ENCODE measurements around the gene MATR3. TPM values are rescaled to one million over a fixed set of nuclear protein-coding genes. Genes with fewer than 3 reads are reported as not detected.

MATR3 gene
- total RNA-seq, 3 donors from 2014 or later = 213 to 349 (median 279) TPM

DNA sequence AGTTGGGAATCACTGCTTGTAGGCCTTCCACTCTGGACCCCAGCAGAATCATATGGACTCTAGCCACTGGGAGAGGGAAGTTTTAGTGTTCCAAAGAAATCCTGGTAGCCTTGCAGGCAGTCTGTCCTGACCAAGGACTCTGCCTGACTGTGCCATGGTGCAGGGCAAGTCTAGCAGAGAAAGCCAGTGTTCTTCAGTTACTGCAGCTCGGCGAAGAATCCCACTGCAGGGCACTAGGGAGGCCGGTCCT, 20.3 kb upstream of the MATR3 start:
- Histone ChIP-seq H3K4me1 (peaks cover 7 to 29% of the 10 kb centered on the region in 2 donors), H3K36me3 (no peaks in the 10 kb centered on the region), H3K27ac (peak overlapping the region; percentile 76 to 90), H3K4me3 (peak overlapping the region; percentile 49 to 64 (median 61)), H3K9me3 (no peaks in the 10 kb centered on the region), H3K27me3 (no peaks in the 10 kb centered on the region)
- no peak for TF ChIP-seq POLR2AphosphoS5 (IDR thresholded peaks at IDR 0.05)
- no peak for DNase-seq (ENCODE audit: low spot score in 2 of 2)
- intact Hi-C loops (cut with DNase I; ENCODE audit: low total_unique reads) = no loop called here

DNA sequence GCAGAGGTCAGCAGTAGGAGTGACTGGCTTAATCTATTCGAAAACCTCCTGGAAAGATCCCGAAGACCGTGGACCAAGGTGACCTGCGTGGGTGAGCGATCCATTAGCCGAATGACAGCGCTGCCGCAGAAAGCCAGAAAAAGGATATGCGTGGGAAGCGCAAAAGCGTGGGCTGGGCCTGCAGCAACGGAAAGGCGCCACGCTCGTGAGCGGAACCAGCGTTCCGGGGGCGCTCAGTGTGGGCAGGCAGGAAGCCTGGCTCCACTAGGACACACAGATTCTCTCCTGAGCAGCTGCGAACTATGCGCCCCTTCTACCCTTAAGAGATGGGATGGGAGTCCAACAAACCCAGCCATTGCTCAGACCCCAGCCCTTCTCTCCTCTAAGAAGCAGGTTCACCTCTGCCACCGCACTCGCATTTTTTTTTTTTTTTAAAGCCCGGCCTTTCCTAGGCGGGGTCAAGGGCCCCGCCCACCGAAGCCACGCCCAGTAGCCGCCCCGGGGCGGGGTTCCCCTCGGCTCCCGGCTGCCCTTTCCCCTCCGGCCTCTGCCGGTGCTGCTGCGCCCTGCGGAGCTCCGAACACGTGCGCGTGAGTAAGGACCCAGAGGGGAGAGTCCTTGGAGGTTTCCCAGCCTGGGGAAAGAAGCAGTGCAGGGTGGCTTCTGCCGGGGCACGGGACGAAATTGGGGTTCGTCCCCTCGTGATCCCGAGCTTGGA, 19.8 kb upstream of the MATR3 start:
- intact Hi-C loops (cut with DNase I; ENCODE audit: low total_unique reads) = no loop called here
- TF ChIP-seq POLR2A (IDR thresholded peaks at IDR 0.05) = no peak
- TF ChIP-seq POLR2AphosphoS5 (IDR thresholded peaks at IDR 0.05) = peak; percentile 12 to 64 (median 40)
- TF ChIP-seq, protein P1, sequence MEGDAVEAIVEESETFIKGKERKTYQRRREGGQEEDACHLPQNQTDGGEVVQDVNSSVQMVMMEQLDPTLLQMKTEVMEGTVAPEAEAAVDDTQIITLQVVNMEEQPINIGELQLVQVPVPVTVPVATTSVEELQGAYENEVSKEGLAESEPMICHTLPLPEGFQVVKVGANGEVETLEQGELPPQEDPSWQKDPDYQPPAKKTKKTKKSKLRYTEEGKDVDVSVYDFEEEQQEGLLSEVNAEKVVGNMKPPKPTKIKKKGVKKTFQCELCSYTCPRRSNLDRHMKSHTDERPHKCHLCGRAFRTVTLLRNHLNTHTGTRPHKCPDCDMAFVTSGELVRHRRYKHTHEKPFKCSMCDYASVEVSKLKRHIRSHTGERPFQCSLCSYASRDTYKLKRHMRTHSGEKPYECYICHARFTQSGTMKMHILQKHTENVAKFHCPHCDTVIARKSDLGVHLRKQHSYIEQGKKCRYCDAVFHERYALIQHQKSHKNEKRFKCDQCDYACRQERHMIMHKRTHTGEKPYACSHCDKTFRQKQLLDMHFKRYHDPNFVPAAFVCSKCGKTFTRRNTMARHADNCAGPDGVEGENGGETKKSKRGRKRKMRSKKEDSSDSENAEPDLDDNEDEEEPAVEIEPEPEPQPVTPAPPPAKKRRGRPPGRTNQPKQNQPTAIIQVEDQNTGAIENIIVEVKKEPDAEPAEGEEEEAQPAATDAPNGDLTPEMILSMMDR (IDR thresholded peaks at IDR 0.05) = peak in 1 of 3 donors; percentile 12
- H3K4me3 ChIP-seq = peak overlapping the region; percentile 49 to 64 (median 61)
- H3K9me3 ChIP-seq = no peaks in the 10 kb centered on the region
- H3K27me3 ChIP-seq = no peaks in the 10 kb centered on the region
- peaks cover 7 to 29% of the 10 kb centered on the region in 2 donors for H3K4me1 ChIP-seq
- no peaks in the 10 kb centered on the region for H3K36me3 ChIP-seq
- H3K27ac ChIP-seq = peak overlapping the region; percentile 76 to 90
- peak; percentile 57 to 68 for DNase-seq (ENCODE audit: low spot score in 2 of 2)

DNA sequence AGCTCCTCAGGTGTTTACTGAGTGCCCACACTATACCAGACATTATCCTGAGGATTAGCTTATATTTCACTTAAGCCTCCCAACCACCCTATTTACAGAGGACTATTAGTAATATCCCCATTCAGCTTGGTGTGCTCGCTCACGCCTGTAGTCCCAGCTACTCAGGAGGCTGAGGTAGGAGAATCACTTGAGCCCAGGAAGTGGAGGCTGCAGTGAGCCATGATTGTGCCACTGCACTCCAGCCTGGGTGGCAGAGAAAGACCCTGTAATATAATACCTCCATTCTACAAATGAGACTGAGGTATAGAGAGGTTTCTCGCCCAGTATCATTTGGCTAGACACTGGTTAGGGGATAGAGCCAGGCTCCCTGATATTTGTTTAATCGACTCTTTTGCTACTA, 18.0 kb upstream of the MATR3 start:
- no peak for DNase-seq (ENCODE audit: low spot score in 2 of 2)
- intact Hi-C loops (cut with DNase I; ENCODE audit: low total_unique reads) = no loop called here
- H3K9me3 ChIP-seq = no peaks in the 10 kb centered on the region
- no peaks in the 10 kb centered on the region for H3K27me3 ChIP-seq
- H3K36me3 ChIP-seq = no peaks in the 10 kb centered on the region
- peak overlapping the region; percentile 44 to 70 for H3K27ac ChIP-seq
- peaks cover 7 to 29% of the 10 kb centered on the region in 2 donors for H3K4me1 ChIP-seq
- no peak for TF ChIP-seq POLR2A (IDR thresholded peaks at IDR 0.05)
- TF ChIP-seq, protein P1 (IDR thresholded peaks at IDR 0.05) = no peak
- no peak for TF ChIP-seq POLR2AphosphoS5 (IDR thresholded peaks at IDR 0.05)
- peak overlapping the region in 1 of 3 donors; percentile 2 for H3K4me3 ChIP-seq

DNA sequence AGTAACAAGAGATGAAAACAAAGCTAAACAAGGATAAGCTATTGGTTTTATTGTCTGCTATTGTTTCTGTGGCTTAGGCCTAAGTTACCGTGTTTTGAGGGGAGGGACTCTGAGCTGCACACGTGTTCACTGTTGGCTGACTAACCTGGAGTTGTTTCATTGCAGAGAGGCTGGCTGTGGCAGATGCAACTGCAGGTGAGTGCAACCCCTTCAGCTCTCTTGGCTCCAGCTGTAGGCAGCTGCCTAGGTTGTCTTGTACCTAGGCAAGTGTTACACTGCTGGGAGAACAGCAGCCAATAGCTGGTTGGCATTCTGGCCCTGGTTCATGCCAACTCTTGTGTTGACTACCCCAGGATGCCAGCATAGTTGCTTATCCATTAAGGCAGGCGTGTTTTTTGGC, 17.6 kb upstream of the MATR3 start:
- DNase-seq (ENCODE audit: low spot score in 2 of 2) = no peak
- TF ChIP-seq POLR2A (IDR thresholded peaks at IDR 0.05) (no peak), POLR2AphosphoS5 (IDR thresholded peaks at IDR 0.05) (no peak)
- TF ChIP-seq, protein P1 (IDR thresholded peaks at IDR 0.05) = no peak
- H3K9me3 ChIP-seq = no peaks in the 10 kb centered on the region
- no peaks in the 10 kb centered on the region for H3K27me3 ChIP-seq
- H3K36me3 ChIP-seq = no peaks in the 10 kb centered on the region
- H3K4me3 ChIP-seq = no peak overlapping the region
- intact Hi-C loops (cut with DNase I; ENCODE audit: low total_unique reads) = no loop called here
- peaks cover 7 to 29% of the 10 kb centered on the region in 2 donors for H3K4me1 ChIP-seq
- H3K27ac ChIP-seq = peak overlapping the region; percentile 44 to 70

DNA sequence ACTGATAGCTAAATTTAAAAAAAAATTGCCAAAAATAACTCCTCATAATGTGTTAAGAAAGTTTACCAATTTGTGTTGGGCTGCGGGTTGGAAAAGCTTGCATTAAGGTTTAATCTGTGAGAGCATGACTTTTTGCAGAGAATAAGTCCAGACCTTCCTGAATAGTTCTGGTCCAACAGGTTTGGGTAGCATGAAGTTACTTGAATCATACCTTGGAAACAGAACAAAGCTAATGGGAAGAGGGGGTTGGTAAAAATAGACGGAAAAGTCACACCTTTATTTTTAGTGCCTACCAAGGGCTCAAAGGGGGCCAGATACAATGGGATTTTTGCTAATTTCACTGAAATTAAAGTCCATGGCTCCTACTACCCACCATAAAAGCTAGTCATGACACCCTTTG, 17.1 kb upstream of the MATR3 start:
- TF ChIP-seq POLR2AphosphoS5 (IDR thresholded peaks at IDR 0.05) = peak in 1 of 3 donors; percentile 37
- TF ChIP-seq, protein P1 (IDR thresholded peaks at IDR 0.05) = no peak
- peak overlapping the region in 1 of 2 donors; percentile 76 for H3K27ac ChIP-seq
- no peaks in the 10 kb centered on the region for H3K9me3 ChIP-seq
- intact Hi-C loops (cut with DNase I; ENCODE audit: low total_unique reads) = no loop called here
- H3K36me3 ChIP-seq = no peaks in the 10 kb centered on the region
- H3K4me1 ChIP-seq = peaks cover 7 to 29% of the 10 kb centered on the region in 2 donors
- DNase-seq (ENCODE audit: low spot score in 2 of 2) = no peak
- H3K4me3 ChIP-seq = no peak overlapping the region
- H3K27me3 ChIP-seq = no peaks in the 10 kb centered on the region

Data from breast epithelium (tissue), 4 donors.